GM23248 (cell line): ENCODE measurements around the gene LOXL3. TPM values are rescaled to one million over a fixed set of nuclear protein-coding genes. Genes with fewer than 3 reads are reported as not detected.
A peak's percentile ranks its signal among the peaks of the same experiment; 100 is the strongest.

Source experiments
- DNase-seq: peaks from one replicate; pipeline ENCODE4 v3.0.0-alpha.2; 2015
- H2AFZ ChIP-seq: fragments of 200-600 bp; sonication (generic); 2 replicates; pipeline ENCODE4 v1.6.1; 2016; ENCODE audit warnings: antibody characterized with exemption
- H3F3A ChIP-seq: fragments of 200-600 bp; sonication (generic); 2 replicates; pipeline ENCODE4 v1.6.1; 2016; ENCODE audit warnings: mild to moderate bottlenecking, antibody characterized with exemption, mixed run types; ENCODE audit not compliant: insufficient read depth
- H3K27ac ChIP-seq: fragments of 200-600 bp; sonication (generic); 2 replicates; pipeline ENCODE4 v1.5.1; 2016; ENCODE audit warnings: mild to moderate bottlenecking
- H3K27me3 ChIP-seq: fragments of 200-600 bp; sonication (generic); replicated peaks from 2 replicates; pipeline ENCODE4 v1.6.1; 2016; ENCODE audit warnings: mild to moderate bottlenecking; ENCODE audit not compliant: insufficient read depth
- H3K36me3 ChIP-seq: fragments of 200-600 bp; sonication (generic); 2 replicates; pipeline ENCODE4 v1.6.1; 2016; ENCODE audit warnings: low read depth, mild to moderate bottlenecking
- H3K4me1 ChIP-seq: fragments of 200-600 bp; sonication (generic); 2 replicates; pipeline ENCODE4 v1.6.1; 2016; ENCODE audit warnings: mild to moderate bottlenecking; ENCODE audit not compliant: insufficient read depth
- H3K4me2 ChIP-seq: fragments of 200-600 bp; sonication (generic); one replicate; pipeline ENCODE4 v1.6.1; 2016; ENCODE audit warnings: mild to moderate bottlenecking; ENCODE audit not compliant: unreplicated experiment
- H3K4me3 ChIP-seq: fragments of 200-600 bp; sonication (generic); 2 replicates; pipeline ENCODE4 v1.5.1; 2016; ENCODE audit warnings: mild to moderate bottlenecking
- H3K79me2 ChIP-seq: fragments of 200-600 bp; sonication (generic); 2 replicates; pipeline ENCODE4 v1.6.1; 2016; ENCODE audit warnings: mild to moderate bottlenecking; ENCODE audit not compliant: insufficient read depth
- H3K9ac ChIP-seq: fragments of 200-600 bp; sonication (generic); 2 replicates; pipeline ENCODE4 v1.6.1; 2016; ENCODE audit warnings: mild to moderate bottlenecking
- H3K9me2 ChIP-seq: fragments of 200-600 bp; sonication (generic); 2 replicates; pipeline ENCODE4 v1.6.1; 2016; ENCODE audit warnings: mixed run types, mild to moderate bottlenecking, moderate library complexity; ENCODE audit not compliant: insufficient read depth
- H3K9me3 ChIP-seq: fragments of 200-600 bp; sonication (generic); one replicate; pipeline ENCODE4 v1.6.1; 2017; ENCODE audit warnings: low read depth
- H4K20me1 ChIP-seq: fragments of 200-600 bp; sonication (generic); 2 replicates; pipeline ENCODE4 v1.6.0; 2016; ENCODE audit not compliant: insufficient read depth
- EZH2 ChIP-seq: fragments of 200-600 bp; sonication (generic); IDR thresholded peaks from 2 replicates; pipeline ENCODE4 v1.6.1; 2018; ENCODE audit warnings: antibody characterized with exemption, mild to moderate bottlenecking; ENCODE audit not compliant: insufficient read depth, poor library complexity, severe bottlenecking
- EZH2phosphoT487 ChIP-seq: fragments of 200-600 bp; sonication (generic); IDR thresholded peaks from 2 replicates; pipeline ENCODE4 v1.6.1; 2018; ENCODE audit warnings: antibody characterized with exemption, moderate library complexity, mild to moderate bottlenecking, low read depth; ENCODE audit not compliant: insufficient read depth
- WGBS, 2 experiments: methylation state at CpG; one replicate each; pipeline ENCODE4 v1.1.6; 2015 to 2017; ENCODE audit warnings: low lambda C conversion rate in 2 of 2, low coverage in 1 of 2; ENCODE audit errors: missing lambda C conversion rate in 2 of 2; 5-methylcytosine and 5-hydroxymethylcytosine counted together
- in situ Hi-C: fragments of 300-500 bp; cut with MboI; formaldehyde crosslinking; loops from 2 replicates; pipeline ENCODE4 v1.15.0; 2020
- polyA plus RNA-seq: library from polyadenylated mRNA; unstranded; fragments of >200 nt; fragmentation: Nextera tagmentation; extraction: Ambion mirVana; gene quantifications from 2 replicates; pipeline ENCODE4 v1.2.1, GENCODE V29; 2016
- total RNA-seq: library from RNA; depleted of rRNA; stranded (reverse); fragments of >200 nt; shearing (Covaris generic); gene quantifications from 2 replicates; pipeline ENCODE4 v1.2.3, GENCODE V29; 2014

The LOXL3 gene
- total and polyA plus RNA-seq, 2 experiments from 2014 or later: 52.4 to 55.2 TPM

- H4K20me1 ChIP-seq: no peaks in the 10 kb centered on the region
- H3K27me3 ChIP-seq: no peaks in the 10 kb centered on the region
- no peaks in the 10 kb centered on the region for H3K9me3 ChIP-seq
- in situ Hi-C loops: no loop called here
- H3K4me2 ChIP-seq: no peak overlapping the region
- H3K4me1 ChIP-seq: peaks cover 22% of the 10 kb centered on the region
- no peak overlapping the region for H3K27ac ChIP-seq
- DNase-seq: peak; percentile 72
- H3K36me3 ChIP-seq: no peaks in the 10 kb centered on the region
- H3K9ac ChIP-seq: no peak overlapping the region
- no peaks in the 10 kb centered on the region for H3K9me2 ChIP-seq
- H2AFZ ChIP-seq: no peak overlapping the region
- H3F3A ChIP-seq: peaks cover 20% of the 10 kb centered on the region; the same call in 1 of the 2 replicates
- peak overlapping the region; percentile 80; the same call in 1 of the 2 replicates for H3K4me3 ChIP-seq
- H3K79me2 ChIP-seq: peaks cover 46% of the 10 kb centered on the region
- no peak for TF ChIP-seq EZH2
- no peak for TF ChIP-seq EZH2phosphoT487
Observed at GRCh38 chr2:74532222-74532621, 21.5 kb downstream of the LOXL3 start.

GRCh38 chr2:74531666-74532065, 22.1 kb downstream of the LOXL3 start:
- no peaks in the 10 kb centered on the region for H4K20me1 ChIP-seq
- H3K9ac ChIP-seq: peak overlapping the region; percentile 89
- TF ChIP-seq EZH2: no peak
- no peak for TF ChIP-seq EZH2phosphoT487
- H3K79me2 ChIP-seq: peaks cover 51% of the 10 kb centered on the region
- 82 to 86% methylated on average over 7 of the region's 7 CpGs for WGBS, 2 experiments
- H2AFZ ChIP-seq: no peak overlapping the region
- no peak overlapping the region for H3K27ac ChIP-seq
- H3K36me3 ChIP-seq: 0 out of 2 replicates have a peak, but pooled peaks cover 4% of the 10 kb centered on the region
- H3K4me3 ChIP-seq: peak overlapping the region; percentile 80; the same call in 1 of the 2 replicates
- DNase-seq: no peak
- in situ Hi-C loops: no loop called here
- peaks cover 20% of the 10 kb centered on the region; the same call in 1 of the 2 replicates for H3F3A ChIP-seq
- H3K4me2 ChIP-seq: peak overlapping the region; percentile 94
- no peaks in the 10 kb centered on the region for H3K9me2 ChIP-seq
- no peaks in the 10 kb centered on the region for H3K27me3 ChIP-seq
- H3K9me3 ChIP-seq: no peaks in the 10 kb centered on the region
- H3K4me1 ChIP-seq: peaks cover 22% of the 10 kb centered on the region

- no peaks in the 10 kb centered on the region for H3K27me3 ChIP-seq
- peaks cover 20% of the 10 kb centered on the region; the same call in 1 of the 2 replicates for H3F3A ChIP-seq
- no peaks in the 10 kb centered on the region for H4K20me1 ChIP-seq
- H3K9ac ChIP-seq: peak overlapping the region; percentile 89
- H3K4me2 ChIP-seq: peak overlapping the region; percentile 94
- 0 to 3% methylated on average over 32 to 54 of the region's 54 CpGs for WGBS, 2 experiments
- in situ Hi-C loops: no loop called here
- peak overlapping the region; percentile 81 for H2AFZ ChIP-seq
- peak overlapping the region; percentile 54 for H3K27ac ChIP-seq
- no peaks in the 10 kb centered on the region for H3K9me3 ChIP-seq
- peaks cover 51% of the 10 kb centered on the region for H3K79me2 ChIP-seq
- peaks cover 22% of the 10 kb centered on the region for H3K4me1 ChIP-seq
- H3K4me3 ChIP-seq: peak overlapping the region; percentile 80
- no peaks in the 10 kb centered on the region for H3K9me2 ChIP-seq
- DNase-seq: peak; percentile 60
- TF ChIP-seq EZH2 (no peak), EZH2phosphoT487 (no peak)
- 0 out of 2 replicates have a peak, but pooled peaks cover 11% of the 10 kb centered on the region for H3K36me3 ChIP-seq
Observed at GRCh38 chr2:74530239-74531187, 23.2 kb downstream of the LOXL3 start.

GRCh38 chr2:74529357-74530238, 24.1 kb downstream of the LOXL3 start, which contains the start of the genes AUP1 and HTRA2:
Gene AUP1, minus strand, starts transcription at chr2:74529706. Its CDS starts 77 bp downstream, at chr2:74529629.
Gene HTRA2, plus strand, starts transcription at chr2:74529933. Its CDS starts 74 bp downstream, at chr2:74530007.
- peak within 1 kb of the TSS; percentile 64 for H3K27ac ChIP-seq
- H3K4me2 ChIP-seq: peak within 1 kb of the TSS; percentile 94
- in situ Hi-C loops: no loop called here
- peak within 1 kb of the TSS; percentile 89 for H3K9ac ChIP-seq
- no peaks in the 10 kb centered on the region for H3K27me3 ChIP-seq
- 0 out of 2 replicates have a peak, but pooled peaks cover 11% of the 10 kb centered on the region for H3K36me3 ChIP-seq
- peak within 1 kb of the TSS; percentile 81 for H2AFZ ChIP-seq
- H4K20me1 ChIP-seq: no peaks in the 10 kb centered on the region
- DNase-seq: peak; percentile 100
- peak within 1 kb of the TSS; percentile 80 for H3K4me3 ChIP-seq
- TF ChIP-seq EZH2phosphoT487 (no peak), EZH2 (no peak)
- H3F3A ChIP-seq: peaks cover 18% of the 10 kb centered on the region; the same call in 1 of the 2 replicates
- no peaks in the 10 kb centered on the region for H3K9me2 ChIP-seq
- peaks cover 22% of the 10 kb centered on the region for H3K4me1 ChIP-seq
- H3K9me3 ChIP-seq: no peaks in the 10 kb centered on the region
- WGBS, 2 experiments: 0 to 1% methylated on average over 76 to 81 of the region's 87 CpGs
- peaks cover 51% of the 10 kb centered on the region for H3K79me2 ChIP-seq
